GM13977 (cell line): ENCODE measurements around the gene CNN2.

Experiments
- DNase-seq: peaks from one replicate; pipeline ENCODE4 v3.0.0; 2012; ENCODE audit warnings: low spot score
- in situ Hi-C: fragments of 300-500 bp; cut with MboI; formaldehyde crosslinking; loops from one replicate; pipeline ENCODE4 v1.12.0; 2022; ENCODE audit warnings: low sequenced_read_pairs, low pct_unique_long_range_greater_than_20kb, mixed read lengths, inconsistent platforms; ENCODE audit not compliant: unreplicated experiment
- TF ChIP-seq, protein P1 (sequence below): IDR thresholded peaks from 2 replicates; pipeline ENCODE4 v1.5.1; 2012; ENCODE audit warnings: mild to moderate bottlenecking, control low read depth; ENCODE audit not compliant: insufficient read depth; ENCODE audit errors: extremely low read depth, missing control alignments

Gene CNN2

DNA sequence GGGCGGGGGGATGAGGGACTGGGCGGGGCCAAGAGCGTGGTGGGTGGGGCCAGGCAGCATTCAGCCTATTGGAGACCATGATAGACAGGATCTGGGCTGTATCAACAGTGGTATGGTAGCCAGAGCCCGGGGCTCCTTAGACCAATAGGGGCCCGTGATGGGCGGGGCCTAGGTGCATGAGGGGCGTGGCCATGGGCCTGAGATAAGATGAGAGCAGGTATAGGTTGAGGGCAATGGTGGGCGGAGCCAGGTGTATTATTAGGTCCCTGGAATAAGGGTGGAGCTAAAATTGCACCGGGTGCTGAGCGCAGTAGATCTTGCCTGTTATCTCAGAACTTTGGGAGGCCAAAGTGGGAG lies 18.8 kb downstream of the CNN2 start:
- in situ Hi-C loops, result no loop called here
- TF ChIP-seq, protein P1, sequence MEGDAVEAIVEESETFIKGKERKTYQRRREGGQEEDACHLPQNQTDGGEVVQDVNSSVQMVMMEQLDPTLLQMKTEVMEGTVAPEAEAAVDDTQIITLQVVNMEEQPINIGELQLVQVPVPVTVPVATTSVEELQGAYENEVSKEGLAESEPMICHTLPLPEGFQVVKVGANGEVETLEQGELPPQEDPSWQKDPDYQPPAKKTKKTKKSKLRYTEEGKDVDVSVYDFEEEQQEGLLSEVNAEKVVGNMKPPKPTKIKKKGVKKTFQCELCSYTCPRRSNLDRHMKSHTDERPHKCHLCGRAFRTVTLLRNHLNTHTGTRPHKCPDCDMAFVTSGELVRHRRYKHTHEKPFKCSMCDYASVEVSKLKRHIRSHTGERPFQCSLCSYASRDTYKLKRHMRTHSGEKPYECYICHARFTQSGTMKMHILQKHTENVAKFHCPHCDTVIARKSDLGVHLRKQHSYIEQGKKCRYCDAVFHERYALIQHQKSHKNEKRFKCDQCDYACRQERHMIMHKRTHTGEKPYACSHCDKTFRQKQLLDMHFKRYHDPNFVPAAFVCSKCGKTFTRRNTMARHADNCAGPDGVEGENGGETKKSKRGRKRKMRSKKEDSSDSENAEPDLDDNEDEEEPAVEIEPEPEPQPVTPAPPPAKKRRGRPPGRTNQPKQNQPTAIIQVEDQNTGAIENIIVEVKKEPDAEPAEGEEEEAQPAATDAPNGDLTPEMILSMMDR, result no peak
- no peak for DNase-seq

- TF ChIP-seq, protein P1, result no peak
- no peak for DNase-seq
- in situ Hi-C loops, result no loop called here
These were observed 19.8 kb downstream of the CNN2 start for GRCh38 chr19:1046117-1046626.

DNA sequence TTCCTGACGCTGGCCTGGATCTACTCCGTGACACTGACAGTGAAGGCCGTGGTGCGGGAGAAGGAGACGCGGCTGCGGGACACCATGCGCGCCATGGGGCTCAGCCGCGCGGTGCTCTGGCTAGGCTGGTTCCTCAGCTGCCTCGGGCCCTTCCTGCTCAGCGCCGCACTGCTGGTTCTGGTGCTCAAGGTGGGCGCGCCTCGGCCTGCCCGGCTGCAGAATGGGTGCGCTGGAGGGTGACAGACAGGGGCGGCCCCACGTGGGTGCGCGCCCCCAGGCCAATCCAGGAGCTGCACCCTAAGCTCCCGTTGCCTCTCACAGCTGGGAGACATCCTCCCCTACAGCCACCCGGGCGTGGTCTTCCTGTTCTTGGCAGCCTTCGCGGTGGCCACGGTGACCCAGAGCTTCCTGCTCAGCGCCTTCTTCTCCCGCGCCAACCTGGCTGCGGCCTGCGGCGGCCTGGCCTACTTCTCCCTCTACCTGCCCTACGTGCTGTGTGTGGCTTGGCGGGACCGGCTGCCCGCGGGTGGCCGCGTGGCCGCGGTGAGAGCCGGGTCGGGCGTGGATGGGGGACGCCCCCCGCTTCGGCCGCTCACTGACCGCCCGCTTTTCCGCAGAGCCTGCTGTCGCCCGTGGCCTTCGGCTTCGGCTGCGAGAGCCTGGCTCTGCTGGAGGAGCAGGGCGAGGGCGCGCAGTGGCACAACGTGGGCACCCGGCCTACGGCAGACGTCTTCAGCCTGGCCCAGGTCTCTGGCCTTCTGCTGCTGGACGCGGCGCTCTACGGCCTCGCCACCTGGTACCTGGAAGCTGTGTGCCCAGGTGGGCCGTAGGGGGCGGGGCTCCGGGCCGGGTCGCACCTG lies 20.7 kb downstream of the CNN2 start:
- TF ChIP-seq, protein P1, result no peak
- DNase-seq, result no peak
- in situ Hi-C loops, result no loop called here

DNA sequence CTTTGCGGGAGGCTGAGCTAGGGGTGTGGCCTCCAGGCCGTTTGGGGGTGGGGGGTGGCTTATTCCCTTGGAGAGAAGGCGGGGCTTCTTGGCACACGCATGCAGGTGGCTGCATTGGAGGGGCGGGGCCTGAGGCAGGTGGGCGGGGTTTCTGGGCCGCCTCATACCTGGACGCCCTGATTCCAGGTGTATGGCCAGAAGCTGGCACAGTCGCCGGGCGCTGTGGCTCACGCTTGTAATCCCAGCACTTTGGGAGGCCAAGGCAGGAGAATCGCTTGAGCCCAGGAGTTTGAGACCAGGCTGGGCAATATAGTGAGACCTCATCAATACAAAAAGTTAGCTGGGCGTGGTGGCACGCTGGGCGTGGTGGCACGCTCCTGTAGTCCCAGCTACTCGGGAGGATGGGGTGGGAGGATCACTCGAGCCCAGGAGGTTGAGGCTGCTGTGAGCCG lies 21.3 kb downstream of the CNN2 start:
- no peak for DNase-seq
- TF ChIP-seq, protein P1, result no peak
- in situ Hi-C loops, result no loop called here

DNA sequence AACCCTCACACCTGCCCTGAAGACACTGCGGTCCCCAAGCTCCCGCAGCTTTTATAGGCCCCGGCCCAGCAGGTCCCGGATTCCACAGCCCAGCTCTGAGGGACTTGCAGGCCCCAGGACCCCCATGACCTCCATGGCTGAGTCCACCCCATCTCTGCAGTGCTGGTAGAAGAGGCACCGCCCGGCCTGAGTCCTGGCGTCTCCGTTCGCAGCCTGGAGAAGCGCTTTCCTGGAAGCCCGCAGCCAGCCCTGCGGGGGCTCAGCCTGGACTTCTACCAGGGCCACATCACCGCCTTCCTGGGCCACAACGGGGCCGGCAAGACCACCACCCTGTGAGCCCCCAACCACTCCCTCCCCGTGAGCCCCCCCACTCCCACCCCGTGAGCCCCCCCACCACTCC lies 22.7 kb downstream of the CNN2 start:
- in situ Hi-C loops, result no loop called here
- TF ChIP-seq, protein P1, result no peak
- DNase-seq, result no peak

- DNase-seq, result no peak
- TF ChIP-seq, protein P1, result no peak
- in situ Hi-C loops, result no loop called here
These were observed 23.4 kb downstream of the CNN2 start for GRCh38 chr19:1049800-1050199.
